HFF-Myc (cell line): ENCODE measurements around the gene CLUH.

Source experiments
- DNase-seq: peaks from one replicate; pipeline ENCODE4 v3.0.0-alpha.2; 2011; ENCODE audit warnings: low read depth; ENCODE audit errors: extremely low read depth
- H3K4me3 ChIP-seq: replicated peaks from 2 replicates; pipeline ENCODE4 v1.5.1; 2011; ENCODE audit warnings: low read depth, mild to moderate bottlenecking, control low read depth, low read length
- TF ChIP-seq, protein P1 (sequence below): IDR thresholded peaks from 2 replicates; pipeline ENCODE4 v1.5.1; 2012; ENCODE audit warnings: mild to moderate bottlenecking, low read depth, low read length, control low read depth; ENCODE audit errors: missing control alignments

CLUH gene

DNA sequence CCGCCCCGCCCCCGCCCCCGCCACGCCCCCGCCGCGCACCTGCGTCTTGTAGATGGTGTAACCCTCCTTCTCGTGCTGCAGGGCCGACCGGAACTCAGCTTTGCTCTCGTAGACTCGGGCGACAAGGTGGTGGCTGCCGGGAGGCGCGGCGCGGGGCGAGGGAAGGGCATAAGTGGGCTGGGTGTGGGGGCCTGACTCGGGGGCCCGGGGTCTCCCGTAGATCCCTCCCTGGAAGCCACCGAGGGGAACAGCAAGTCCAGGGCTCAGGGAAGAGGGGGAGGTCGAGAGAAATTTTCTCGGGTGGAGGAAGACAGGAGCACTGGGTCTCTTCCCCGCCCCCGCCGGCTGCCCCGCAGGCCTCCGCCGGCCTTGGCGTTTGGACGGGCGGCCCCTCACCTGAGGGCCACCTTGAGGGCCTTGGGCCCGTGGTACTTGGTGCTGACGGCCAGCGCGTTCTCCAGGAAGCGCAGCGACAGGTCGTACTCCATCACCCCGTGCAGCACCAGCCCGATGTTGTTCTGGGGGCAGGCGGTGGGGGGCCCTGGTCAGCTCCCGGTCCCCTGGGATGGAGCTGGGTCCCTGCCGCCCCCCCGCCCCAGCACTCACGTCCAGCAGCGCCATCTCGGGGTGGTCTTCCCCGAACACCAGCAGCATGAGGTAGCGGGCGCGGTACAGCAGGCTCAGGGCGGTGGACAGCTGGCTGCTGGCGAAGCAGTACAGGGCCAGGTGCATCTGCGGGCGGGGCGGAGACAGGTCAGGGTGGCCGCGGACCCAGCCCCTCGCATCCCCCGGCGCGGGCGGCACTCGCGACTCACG lies 19.4 kb downstream of the CLUH start:
- no peak for DNase-seq
- H3K4me3 ChIP-seq = no peak overlapping the region
- TF ChIP-seq, protein P1, sequence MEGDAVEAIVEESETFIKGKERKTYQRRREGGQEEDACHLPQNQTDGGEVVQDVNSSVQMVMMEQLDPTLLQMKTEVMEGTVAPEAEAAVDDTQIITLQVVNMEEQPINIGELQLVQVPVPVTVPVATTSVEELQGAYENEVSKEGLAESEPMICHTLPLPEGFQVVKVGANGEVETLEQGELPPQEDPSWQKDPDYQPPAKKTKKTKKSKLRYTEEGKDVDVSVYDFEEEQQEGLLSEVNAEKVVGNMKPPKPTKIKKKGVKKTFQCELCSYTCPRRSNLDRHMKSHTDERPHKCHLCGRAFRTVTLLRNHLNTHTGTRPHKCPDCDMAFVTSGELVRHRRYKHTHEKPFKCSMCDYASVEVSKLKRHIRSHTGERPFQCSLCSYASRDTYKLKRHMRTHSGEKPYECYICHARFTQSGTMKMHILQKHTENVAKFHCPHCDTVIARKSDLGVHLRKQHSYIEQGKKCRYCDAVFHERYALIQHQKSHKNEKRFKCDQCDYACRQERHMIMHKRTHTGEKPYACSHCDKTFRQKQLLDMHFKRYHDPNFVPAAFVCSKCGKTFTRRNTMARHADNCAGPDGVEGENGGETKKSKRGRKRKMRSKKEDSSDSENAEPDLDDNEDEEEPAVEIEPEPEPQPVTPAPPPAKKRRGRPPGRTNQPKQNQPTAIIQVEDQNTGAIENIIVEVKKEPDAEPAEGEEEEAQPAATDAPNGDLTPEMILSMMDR = no peak

DNA sequence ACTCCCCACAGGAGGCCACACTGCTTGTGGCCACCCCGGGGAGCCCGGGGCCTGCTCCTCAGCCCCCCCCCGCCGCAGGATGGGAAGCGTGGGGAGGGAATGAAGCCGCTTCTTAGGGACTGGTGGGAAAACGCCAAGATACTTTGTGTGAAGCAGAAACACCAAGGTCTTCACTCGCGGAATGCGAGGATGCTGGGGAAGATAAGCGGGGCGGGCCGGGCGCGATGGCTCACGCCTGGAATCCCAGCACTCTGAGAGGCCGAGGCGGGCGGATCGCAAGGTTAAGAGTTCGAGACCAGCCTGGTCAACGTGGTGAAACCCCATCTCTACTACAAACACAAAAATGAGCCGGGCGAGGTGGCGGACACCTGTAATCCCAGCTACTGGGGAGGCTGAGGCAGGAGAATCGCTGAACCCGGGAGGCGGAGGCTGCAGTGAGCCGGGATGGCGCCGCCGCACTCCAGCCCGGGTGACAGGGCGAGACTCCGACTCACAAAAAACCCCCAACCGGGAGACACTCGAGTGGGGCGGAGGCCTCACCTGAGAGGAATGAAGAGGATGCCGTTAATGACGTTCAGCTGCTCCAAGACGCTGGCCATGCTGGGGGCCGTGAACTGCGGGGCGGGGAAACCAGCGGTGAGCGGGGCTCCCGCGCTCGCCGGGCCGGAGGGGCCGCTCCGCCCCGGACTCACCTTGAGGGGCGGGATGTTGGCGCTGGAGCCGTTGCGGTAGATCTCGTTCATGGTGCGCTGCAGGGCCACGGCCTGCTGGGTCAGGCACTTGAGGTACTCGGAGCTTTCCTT lies 20.3 kb downstream of the CLUH start:
- DNase-seq = no peak
- TF ChIP-seq, protein P1 = no peak
- H3K4me3 ChIP-seq = no peak overlapping the region

DNA sequence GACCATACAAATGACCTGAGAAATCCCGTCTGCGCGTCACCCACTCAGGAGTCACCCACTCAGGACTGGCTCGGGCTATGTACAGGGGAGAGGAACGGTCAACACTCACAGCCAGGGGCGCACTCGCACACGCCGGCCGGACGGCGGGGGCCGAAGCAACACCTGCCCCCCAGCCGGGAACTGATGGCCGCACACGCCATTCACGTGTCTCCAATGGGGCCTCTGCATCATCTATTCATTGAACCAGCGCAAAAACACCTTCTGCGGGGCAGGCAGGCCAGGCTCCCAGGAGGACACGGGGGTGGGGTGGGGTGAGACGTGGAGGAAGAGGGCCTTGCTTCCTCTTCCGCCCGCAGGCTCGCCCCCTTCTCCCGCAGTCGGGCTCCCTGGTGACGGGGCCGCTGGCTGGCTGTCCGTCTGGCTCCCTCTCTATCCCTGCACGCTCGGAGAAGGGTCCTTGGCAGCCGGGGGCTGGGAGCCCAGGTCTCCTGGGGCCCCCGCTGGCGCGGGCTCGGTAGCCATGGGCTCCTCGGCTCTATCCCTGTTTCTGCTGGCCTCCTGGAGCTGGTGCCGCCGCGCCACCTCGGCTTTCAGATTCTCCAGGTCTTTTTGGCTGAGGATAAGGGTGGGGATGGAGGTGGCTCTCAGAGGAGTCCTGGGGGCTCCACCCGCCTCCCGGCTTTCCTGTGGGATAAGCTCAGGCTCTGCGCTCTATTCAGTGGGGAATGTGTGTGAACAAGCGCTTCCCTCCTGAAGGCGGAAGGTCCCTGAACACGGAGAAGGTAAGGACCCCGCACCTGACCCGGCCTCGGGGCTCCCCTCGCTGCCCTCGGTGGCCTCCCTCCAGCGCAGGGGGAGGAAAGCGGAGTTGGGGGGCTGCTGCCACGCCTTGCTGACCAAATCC lies 21.1 kb downstream of the CLUH start:
- no peak for DNase-seq
- TF ChIP-seq, protein P1 = no peak
- no peak overlapping the region for H3K4me3 ChIP-seq

DNA sequence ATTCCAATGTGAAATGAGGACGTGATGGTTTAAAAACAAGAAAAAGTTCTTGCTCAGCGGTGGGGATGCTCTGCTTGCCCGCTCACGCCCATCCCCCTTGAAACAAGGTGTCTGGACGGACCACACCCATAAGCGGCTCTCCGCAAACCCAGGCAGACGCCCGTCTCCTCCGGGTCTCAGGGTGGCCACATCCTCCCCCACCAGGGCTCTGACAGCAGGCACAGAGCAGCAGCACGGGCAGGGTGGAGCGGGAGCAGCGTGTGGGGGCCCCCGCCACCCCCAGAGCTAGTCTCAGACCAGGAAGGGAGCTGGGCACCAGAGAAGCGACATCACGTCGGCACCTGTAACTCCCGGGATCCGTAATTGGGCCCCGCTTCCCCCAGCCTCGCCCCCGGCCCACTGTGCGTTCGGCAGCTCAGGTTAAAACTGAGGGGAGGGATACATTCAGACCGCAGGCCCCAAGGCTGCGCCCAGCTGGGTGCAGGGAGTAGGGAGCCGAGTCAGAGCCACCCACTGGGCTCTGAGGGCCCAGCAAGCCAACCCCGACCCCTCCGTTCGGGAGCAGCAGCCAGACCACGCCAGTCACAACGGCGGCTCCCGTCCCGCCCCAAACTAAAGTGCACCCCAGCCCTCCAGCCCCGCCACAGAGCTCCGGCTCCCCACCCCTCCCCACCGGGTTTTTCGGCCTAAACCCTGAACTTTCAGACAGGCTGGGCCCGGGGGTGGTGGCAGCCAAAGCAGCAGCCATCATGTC lies 22.0 kb downstream of the CLUH start:
- TF ChIP-seq, protein P1 = no peak
- DNase-seq = no peak

DNA sequence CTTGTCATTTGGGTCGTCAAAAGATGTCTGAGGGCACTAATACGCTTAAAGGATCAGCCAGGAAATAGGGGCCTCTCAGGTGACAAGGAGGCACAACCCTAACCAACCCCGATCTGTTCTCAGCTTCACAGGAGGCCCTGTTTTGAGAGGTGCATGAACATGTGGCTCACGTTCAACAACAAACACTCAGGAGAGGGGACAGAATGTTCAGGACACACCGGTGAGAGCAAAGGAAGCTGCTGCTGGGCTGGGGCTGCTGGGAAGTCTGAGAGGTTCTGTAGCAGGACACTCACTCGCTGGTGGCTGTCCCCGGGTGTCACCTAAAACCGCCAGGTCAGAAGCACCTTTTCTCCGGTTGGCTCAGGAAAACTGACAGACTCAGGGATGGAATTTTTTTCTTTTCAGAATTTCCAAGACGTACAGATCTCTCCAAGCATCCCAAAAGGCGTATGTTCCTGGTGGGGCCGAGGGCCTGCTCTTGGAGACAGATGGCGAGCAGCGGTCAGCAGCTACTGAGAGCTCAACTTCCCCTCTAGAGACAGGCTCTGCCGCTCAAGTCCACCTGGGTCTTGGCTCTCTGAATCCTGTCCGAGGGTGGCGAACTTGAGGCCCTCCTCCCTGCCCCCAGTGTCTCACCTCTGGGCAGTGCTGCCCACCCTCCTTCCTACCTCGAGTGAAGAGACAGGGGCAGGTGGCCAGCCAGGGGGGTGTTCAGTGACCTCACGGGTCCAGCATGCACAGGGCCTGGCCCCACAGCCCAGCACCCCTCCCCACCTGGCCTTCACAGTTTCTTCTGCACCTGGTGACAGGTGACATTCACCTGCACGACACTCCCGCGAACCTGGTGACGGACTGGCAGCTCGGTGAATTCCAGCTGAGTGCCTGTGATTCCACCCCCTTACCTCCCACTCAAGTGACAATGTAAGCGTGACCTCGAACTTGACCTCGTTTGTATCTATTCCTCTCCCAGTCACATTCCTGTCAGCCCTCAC lies 22.9 kb downstream of the CLUH start:
- no peak for DNase-seq
- TF ChIP-seq, protein P1 = no peak
- no peak overlapping the region for H3K4me3 ChIP-seq

More for the DNA sequence above, 22.0 kb downstream of the CLUH start:
- H3K4me3 ChIP-seq = no peak overlapping the region
